BE2C (cell line): ENCODE measurements around the gene BAHD1.

ENCODE experiments used
- DNase-seq: peaks from one replicate; pipeline ENCODE4 v3.0.0-alpha.2; 2020
- H3K27me3 ChIP-seq: fragments of 250-450 bp; sonication (Bioruptor Pico); 2 replicates; pipeline ENCODE4 v1.5.1; 2020; ENCODE audit warnings: mild to moderate bottlenecking
- H3K36me3 ChIP-seq: fragments of 250-450 bp; sonication (Bioruptor Pico); 2 replicates; pipeline ENCODE4 v1.5.1; 2020; ENCODE audit warnings: mild to moderate bottlenecking
- H3K4me1 ChIP-seq: fragments of 250-450 bp; sonication (Bioruptor Pico); 2 replicates; pipeline ENCODE4 v1.5.1; 2020
- H3K4me3 ChIP-seq: 2 replicates; pipeline ENCODE4 v1.5.1; 2011; ENCODE audit warnings: low read depth, low read length
- H3K9me3 ChIP-seq: fragments of 250-450 bp; sonication (Bioruptor Pico); 2 replicates; pipeline ENCODE4 v1.5.1; 2020
- CTCF ChIP-seq: IDR thresholded peaks from 2 replicates; pipeline ENCODE4 v1.5.1; 2012; ENCODE audit warnings: mild to moderate bottlenecking, low read depth, low read length

The BAHD1 gene

DNA sequence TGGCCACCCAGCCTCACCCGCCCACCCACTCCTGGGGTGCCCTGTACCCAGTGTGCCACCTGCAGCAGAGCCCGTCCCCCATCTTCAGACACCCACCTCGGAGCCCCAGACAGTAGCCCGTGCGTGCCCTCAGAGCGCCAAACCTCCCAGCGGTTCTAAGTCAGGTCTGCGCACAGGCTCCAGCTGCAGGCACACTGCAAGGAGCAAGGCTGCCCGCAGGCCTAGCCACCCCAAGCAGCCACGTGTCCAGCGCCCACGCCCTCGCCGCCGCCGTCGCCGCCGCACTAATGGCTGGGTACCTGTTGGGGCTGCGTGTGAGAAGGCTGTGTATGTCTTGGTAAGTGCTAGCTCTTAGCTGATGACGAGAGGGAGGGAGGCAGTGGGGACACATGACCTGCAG, 21.2 kb downstream of the BAHD1 start:
- Histone ChIP-seq H3K27me3 (no peaks in the 10 kb centered on the region), H3K4me3 (no peak overlapping the region), H3K9me3 (no peaks in the 10 kb centered on the region), H3K36me3 (peaks cover 56% of the 10 kb centered on the region), H3K4me1 (no peaks in the 10 kb centered on the region)
- TF ChIP-seq CTCF, result no peak
- no peak for DNase-seq

- no peak for DNase-seq
- H3K4me3 ChIP-seq, result no peak overlapping the region
- H3K4me1 ChIP-seq, result no peaks in the 10 kb centered on the region
- TF ChIP-seq CTCF, result no peak
- H3K9me3 ChIP-seq, result no peaks in the 10 kb centered on the region
- H3K36me3 ChIP-seq, result peaks cover 59% of the 10 kb centered on the region
- H3K27me3 ChIP-seq, result no peaks in the 10 kb centered on the region
Measured at GRCh38 chr15:40463279-40463678, 22.5 kb downstream of the BAHD1 start.

DNA sequence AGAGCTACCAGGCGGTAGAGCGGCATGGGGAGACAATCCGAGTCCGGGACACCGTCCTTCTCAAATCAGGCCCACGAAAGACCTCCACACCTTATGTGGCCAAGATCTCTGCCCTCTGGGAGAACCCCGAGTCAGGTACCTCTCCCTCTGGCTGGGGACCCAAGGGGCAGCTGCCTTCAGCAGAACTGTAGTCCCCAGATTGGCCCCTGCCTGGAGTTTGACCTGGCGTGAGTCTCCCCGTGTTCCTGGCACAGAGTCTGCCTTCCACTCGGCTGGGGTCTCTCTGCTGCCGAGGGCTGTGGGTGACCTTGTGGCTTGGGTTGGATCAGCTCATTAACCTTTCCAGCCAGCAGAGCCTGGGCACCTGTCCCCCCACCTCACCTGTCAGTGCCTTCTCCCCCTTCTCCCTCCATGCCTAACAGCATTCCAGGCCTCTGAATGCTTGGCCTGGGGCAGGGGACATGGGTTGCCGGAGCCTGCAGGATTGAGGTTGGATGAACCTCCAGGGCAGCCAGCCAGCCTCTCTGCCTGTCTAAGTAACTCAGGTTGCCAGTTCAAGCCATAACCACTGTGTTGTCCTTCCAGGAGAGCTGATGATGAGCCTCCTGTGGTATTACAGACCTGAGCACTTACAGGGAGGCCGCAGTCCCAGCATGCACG, 23.3 kb downstream of the BAHD1 start:
- Histone ChIP-seq H3K9me3 (no peaks in the 10 kb centered on the region), H3K4me3 (no peak overlapping the region), H3K4me1 (no peaks in the 10 kb centered on the region), H3K27me3 (no peaks in the 10 kb centered on the region), H3K36me3 (peaks cover 52% of the 10 kb centered on the region)
- no peak for DNase-seq
- no peak for TF ChIP-seq CTCF

- DNase-seq, result no peak
- no peaks in the 10 kb centered on the region for H3K4me1 ChIP-seq
- no peak overlapping the region for H3K4me3 ChIP-seq
- no peak for TF ChIP-seq CTCF
- H3K27me3 ChIP-seq, result no peaks in the 10 kb centered on the region
- H3K9me3 ChIP-seq, result no peaks in the 10 kb centered on the region
- H3K36me3 ChIP-seq, result peaks cover 47% of the 10 kb centered on the region
Measured at GRCh38 chr15:40464595-40465185, 23.9 kb downstream of the BAHD1 start.

DNA sequence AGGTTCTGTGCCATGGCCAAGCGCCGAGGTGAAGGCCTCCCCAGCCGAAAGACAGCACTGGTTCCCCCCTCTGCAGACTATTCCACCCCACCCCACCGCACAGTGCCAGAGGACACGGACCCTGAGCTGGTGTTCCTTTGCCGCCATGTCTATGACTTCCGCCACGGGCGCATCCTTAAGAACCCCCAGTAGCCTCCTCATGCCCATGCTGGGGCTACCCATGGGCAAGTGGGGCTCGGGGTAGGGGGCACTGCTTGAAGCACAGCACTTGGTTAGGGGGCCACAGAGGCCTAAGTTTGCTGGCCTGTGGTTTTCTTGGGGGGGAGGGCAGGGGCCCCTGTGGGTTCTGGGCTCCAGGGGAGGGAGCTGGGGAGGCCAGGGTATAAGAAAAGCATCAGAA, 25.2 kb downstream of the BAHD1 start:
- Histone ChIP-seq H3K9me3 (no peaks in the 10 kb centered on the region), H3K36me3 (peaks cover 42% of the 10 kb centered on the region), H3K4me1 (no peaks in the 10 kb centered on the region; the same call in 1 of the 2 replicates), H3K27me3 (no peaks in the 10 kb centered on the region), H3K4me3 (no peak overlapping the region)
- DNase-seq, result no peak
- no peak for TF ChIP-seq CTCF
